Kidney (tissue), 14 donors: Measurements from ENCODE around the gene RGS9. TPM values are rescaled to one million over a fixed set of nuclear protein-coding genes. Genes with fewer than 3 reads are reported as not detected.

ENCODE experiments used
- DNase-seq, 5 donors: peaks; one replicate each; pipeline ENCODE4 v3.0.0-alpha.2; 2013 to 2020
- FAIRE-seq: peaks from 2 replicates; lab custom pipeline; 2012; peaks lifted over from hg19 to GRCh38; lab: Jason Lieb, UNC
- H3K27ac ChIP-seq, 2 donors: one replicate each; pipeline ENCODE4 v1.7.0; 2013; ENCODE audit warnings: low read depth in 2 of 2, low read length in 2 of 2, inconsistent platforms in 1 of 2
- H3K27me3 ChIP-seq: one replicate; pipeline ENCODE4 v1.7.1; 2013; ENCODE audit warnings: low read length, inconsistent platforms; ENCODE audit not compliant: control insufficient read depth, insufficient read depth
- H3K36me3 ChIP-seq, 3 donors: one replicate each; pipeline versions ENCODE4 v1.7.0 to v1.7.1; 2013; ENCODE audit warnings: low read length in 3 of 3, control low read depth in 1 of 3, inconsistent platforms in 1 of 3; ENCODE audit not compliant: insufficient read depth in 3 of 3, control insufficient read depth in 2 of 3
- H3K4me1 ChIP-seq, 3 donors: one replicate each; pipeline versions ENCODE4 v1.7.0 to v1.7.1; 2013; ENCODE audit warnings: low read length in 3 of 3, inconsistent platforms in 1 of 3, low read depth in 1 of 3; ENCODE audit not compliant: control insufficient read depth in 2 of 3, insufficient read depth in 2 of 3
- H3K4me3 ChIP-seq, 3 donors: one replicate each; pipeline versions ENCODE4 v1.7.0 to v1.8.1; 2013; ENCODE audit warnings: low read length in 3 of 3, control low read depth in 1 of 3, inconsistent platforms in 1 of 3
- H3K9ac ChIP-seq, 3 donors: one replicate each; pipeline versions ENCODE4 v1.7.0 to v1.7.1; 2013; ENCODE audit warnings: low read length in 3 of 3, control low read depth in 1 of 3, inconsistent platforms in 1 of 3
- H3K9me3 ChIP-seq, 3 donors: one replicate each; pipeline versions ENCODE4 v1.7.0 to v1.7.1; 2013; ENCODE audit warnings: low read length in 3 of 3, control low read depth in 1 of 3, inconsistent platforms in 1 of 3; ENCODE audit not compliant: control insufficient read depth in 2 of 3, insufficient read depth in 1 of 3
- CTCF ChIP-seq: IDR thresholded peaks from 3 replicates; pipeline ENCODE4 v1.5.1; 2012; ENCODE audit warnings: mild to moderate bottlenecking, moderate library complexity, borderline replicate concordance; ENCODE audit not compliant: insufficient read depth; ENCODE audit errors: extremely low read depth
- intact Hi-C: fragments of 100-400 bp; cut with DNase I; formaldehyde crosslinking; loops from one replicate; pipeline ENCODE4 v1.11.1; 2022
- polyA plus RNA-seq: library from polyadenylated mRNA; stranded (reverse); fragments of 350-450 nt; fragmentation: Illumina TruSeq; extraction: RNeasy Lipid Tissue Mini Kit (QIAGEN cat#74804); gene quantifications from one replicate; pipeline ENCODE4 v1.2.3, GENCODE V29; 2014; ENCODE audit warnings: low read depth, low replicate concordance; ENCODE audit not compliant: insufficient read depth
- total RNA-seq: library from RNA; stranded (reverse); fragmentation: NEBNext Ultra II Directional; extraction: Animal tissue kit (Norgen Biotek cat#: 25700); gene quantifications from one replicate; pipeline ENCODE4 v1.2.1, GENCODE V29; 2021
- donor health status: control.
- donor health status: control.
- donor health status: control.
- donor health status: control.
- donor health status: control.
- donor health status: DM: yes; HTN: yes; CAD: no.
- donor health status: Normal renal cell carcinoma (clear cell type).

The RGS9 gene
- total and polyA plus RNA-seq, 2 donors from 2014 or later = 4.2 to 7.2 TPM

GRCh38 chr17:65218261-65218660, 81.1 kb downstream of the RGS9 start:
- Histone ChIP-seq H3K9me3 (no peaks in the 10 kb centered on the region), H3K4me3 (no peak overlapping the region), H3K27ac (no peak overlapping the region), H3K36me3 (no peaks in the 10 kb centered on the region), H3K9ac (no peak overlapping the region), H3K27me3 (no peaks in the 10 kb centered on the region), H3K4me1 (no peaks in the 10 kb centered on the region)
- intact Hi-C loops = no loop called here
- DNase-seq (no peak), FAIRE-seq (no peak)
- TF ChIP-seq CTCF = no peak

- no peak overlapping the region for H3K4me3 ChIP-seq
- H3K9ac ChIP-seq = no peak overlapping the region
- H3K4me1 ChIP-seq = no peaks in the 10 kb centered on the region
- TF ChIP-seq CTCF = no peak
- H3K36me3 ChIP-seq = no peaks in the 10 kb centered on the region
- intact Hi-C loops = no loop called here
- no peaks in the 10 kb centered on the region for H3K9me3 ChIP-seq
- no peak for FAIRE-seq
- no peak for DNase-seq
- H3K27me3 ChIP-seq = no peaks in the 10 kb centered on the region
- no peak overlapping the region for H3K27ac ChIP-seq
These were observed 82.0 kb downstream of the RGS9 start for GRCh38 chr17:65219124-65219523.

GRCh38 chr17:65219707-65220106, 82.5 kb downstream of the RGS9 start:
- no peak for TF ChIP-seq CTCF
- intact Hi-C loops = no loop called here
- Histone ChIP-seq H3K9ac (no peak overlapping the region), H3K27ac (no peak overlapping the region), H3K36me3 (no peaks in the 10 kb centered on the region), H3K4me1 (no peaks in the 10 kb centered on the region), H3K4me3 (no peak overlapping the region), H3K27me3 (no peaks in the 10 kb centered on the region), H3K9me3 (no peaks in the 10 kb centered on the region)
- FAIRE-seq = no peak
- no peak for DNase-seq

- intact Hi-C loops = no loop called here
- peak in 1 of 5 donors; percentile 14 for DNase-seq
These were observed 83.6 kb downstream of the RGS9 start for GRCh38 chr17:65220732-65221131.

More at GRCh38 chr17:65220732-65221131, 83.6 kb downstream of the RGS9 start:
- H3K9me3 ChIP-seq = no peaks in the 10 kb centered on the region
- H3K4me1 ChIP-seq = no peaks in the 10 kb centered on the region
- H3K4me3 ChIP-seq = no peak overlapping the region
- no peak overlapping the region for H3K27ac ChIP-seq
- H3K27me3 ChIP-seq = no peaks in the 10 kb centered on the region
- no peak for FAIRE-seq
- no peak overlapping the region for H3K9ac ChIP-seq
- no peak for TF ChIP-seq CTCF
- no peaks in the 10 kb centered on the region for H3K36me3 ChIP-seq
